Endodermal cell (in vitro differentiated cells): ENCODE results near the gene CNIH1. TPM values are rescaled to one million over a fixed set of nuclear protein-coding genes. Genes with fewer than 3 reads are reported as not detected.

Source experiments
- DNase-seq: peaks from one replicate; pipeline ENCODE4 v3.0.0-alpha.2; 2017
- H3K27ac ChIP-seq: 2 replicates; pipeline ENCODE4 v1.5.1; 2013; ENCODE audit warnings: mild to moderate bottlenecking, low read depth, low read length, moderate library complexity
- H3K27me3 ChIP-seq: 2 replicates; pipeline ENCODE4 v1.6.1; 2013; ENCODE audit warnings: mild to moderate bottlenecking, low read length, moderate library complexity; ENCODE audit not compliant: insufficient read depth, control insufficient read depth, poor library complexity, severe bottlenecking
- H3K36me3 ChIP-seq: 2 replicates; pipeline ENCODE4 v1.7.0; 2013; ENCODE audit warnings: mild to moderate bottlenecking, low read length, moderate library complexity; ENCODE audit not compliant: control insufficient read depth, insufficient read depth
- H3K4me1 ChIP-seq: one replicate; pipeline ENCODE4 v1.7.0; 2013; ENCODE audit warnings: low read length; ENCODE audit not compliant: control insufficient read depth, insufficient read depth
- H3K4me3 ChIP-seq: 2 replicates; pipeline ENCODE4 v1.5.1; 2013; ENCODE audit warnings: mild to moderate bottlenecking, low read length, moderate library complexity
- H3K9ac ChIP-seq: 2 replicates; pipeline ENCODE4 v1.6.1; 2013; ENCODE audit warnings: mild to moderate bottlenecking, low read length, moderate library complexity; ENCODE audit not compliant: poor library complexity, severe bottlenecking; ENCODE audit errors: extremely low read depth
- H3K9me3 ChIP-seq: 2 replicates; pipeline ENCODE4 v1.6.1; 2013; ENCODE audit warnings: mild to moderate bottlenecking, low read length, moderate library complexity; ENCODE audit not compliant: control insufficient read depth
- H3K27ac Mint-ChIP-seq: 2 replicates; pipeline ENCODE4 v1.8.0; 2020; ENCODE audit warnings: mixed read lengths
- H3K27me3 Mint-ChIP-seq: 2 replicates; pipeline ENCODE4 v1.8.0; 2021; ENCODE audit warnings: mild to moderate bottlenecking, mixed read lengths; ENCODE audit not compliant: insufficient read depth
- H3K36me3 Mint-ChIP-seq: 2 replicates; pipeline ENCODE4 v1.8.0; 2020; ENCODE audit warnings: low read depth, mixed read lengths
- H3K4me1 Mint-ChIP-seq: 2 replicates; pipeline ENCODE4 v1.8.0; 2020; ENCODE audit warnings: mixed read lengths
- H3K4me3 Mint-ChIP-seq: 2 replicates; pipeline ENCODE4 v1.8.0; 2020; ENCODE audit warnings: mild to moderate bottlenecking, moderate library complexity, mixed read lengths
- H3K9me3 Mint-ChIP-seq: 2 replicates; pipeline ENCODE4 v1.8.0; 2020; ENCODE audit warnings: mild to moderate bottlenecking, mixed read lengths
- CTCF ChIP-seq: fragments of 200-600 bp; sonication (generic); conservative IDR thresholded peaks from 2 replicates; pipeline ENCODE4 v1.5.0; 2021; ENCODE audit warnings: antibody characterized with exemption, mild to moderate bottlenecking
- WGBS, 2 experiments: methylation state at CpG; one replicate each; pipeline versions ENCODE4 v1.1.5 to v1.1.7; 2013; ENCODE audit warnings: missing lambda C conversion rate in 2 of 2, mixed read lengths in 1 of 2; ENCODE audit not compliant: insufficient coverage in 1 of 2, insufficient read length in 1 of 2; 5-methylcytosine and 5-hydroxymethylcytosine counted together
- total RNA-seq, 2 donors: library from RNA; stranded (reverse); fragmentation: NEBNext Ultra II Directional in 1 of 2; extraction: Animal tissue kit (Norgen Biotek cat#: 25700) in 1 of 2; gene quantifications; 2 replicates in 1 of 2; 3 replicates in 1 of 2; pipeline ENCODE4 v1.2.1, GENCODE V29; 2021

The CNIH1 gene
- total RNA-seq, 2 donors from 2014 or later = 77.9 to 82.7 TPM

- no peak overlapping the region for H3K4me3 Mint-ChIP-seq
- no peak overlapping the region for H3K27ac ChIP-seq
- WGBS, 2 experiments = 94 to 100% methylated on average over 1 to 3 of the region's 3 CpGs
Observed at GRCh38 chr14:54453252-54453651, 12.1 kb upstream of the CNIH1 start.

GRCh38 chr14:54451961-54452360 lies 10.8 kb upstream of the CNIH1 start:
- no peaks in the 10 kb centered on the region for H3K4me1 ChIP-seq
- no peak overlapping the region for H3K27ac ChIP-seq
- H3K4me1 Mint-ChIP-seq = no peaks in the 10 kb centered on the region

More at GRCh38 chr14:54453252-54453651, 12.1 kb upstream of the CNIH1 start:
- no peaks in the 10 kb centered on the region for H3K9me3 ChIP-seq
- Mint-ChIP-seq H3K4me1 (no peaks in the 10 kb centered on the region), H3K27ac (no peak overlapping the region), H3K9me3 (peaks cover under 1% of the 10 kb centered on the region), H3K36me3 (no peaks in the 10 kb centered on the region), H3K27me3 (peaks cover 5% of the 10 kb centered on the region)
- DNase-seq = no peak
- no peak overlapping the region for H3K9ac ChIP-seq
- no peak for TF ChIP-seq CTCF
- H3K36me3 ChIP-seq = no peaks in the 10 kb centered on the region
- no peaks in the 10 kb centered on the region for H3K4me1 ChIP-seq
- H3K4me3 ChIP-seq = no peak overlapping the region
- no peaks in the 10 kb centered on the region for H3K27me3 ChIP-seq

GRCh38 chr14:54451121-54451601 lies 10.0 kb upstream of the CNIH1 start:
- DNase-seq = no peak
- peaks cover 5% of the 10 kb centered on the region for H3K27me3 Mint-ChIP-seq
- Histone ChIP-seq H3K4me3 (no peak overlapping the region), H3K36me3 (no peaks in the 10 kb centered on the region), H3K9ac (no peak overlapping the region), H3K4me1 (no peaks in the 10 kb centered on the region), H3K27me3 (no peaks in the 10 kb centered on the region), H3K27ac (no peak overlapping the region), H3K9me3 (no peaks in the 10 kb centered on the region)
- 91 to 95% methylated on average over 4 to 7 of the region's 7 CpGs for WGBS, 2 experiments
- H3K9me3 Mint-ChIP-seq = no peaks in the 10 kb centered on the region
- H3K4me3 Mint-ChIP-seq = no peak overlapping the region
- no peaks in the 10 kb centered on the region for H3K4me1 Mint-ChIP-seq
- no peak overlapping the region for H3K27ac Mint-ChIP-seq
- no peak for TF ChIP-seq CTCF
- no peaks in the 10 kb centered on the region for H3K36me3 Mint-ChIP-seq

More at GRCh38 chr14:54451961-54452360, 10.8 kb upstream of the CNIH1 start:
- Histone ChIP-seq H3K36me3 (no peaks in the 10 kb centered on the region), H3K27me3 (no peaks in the 10 kb centered on the region), H3K9me3 (no peaks in the 10 kb centered on the region), H3K4me3 (no peak overlapping the region), H3K9ac (no peak overlapping the region)
- Mint-ChIP-seq H3K27ac (no peak overlapping the region), H3K4me3 (no peak overlapping the region), H3K36me3 (no peaks in the 10 kb centered on the region), H3K27me3 (peaks cover 5% of the 10 kb centered on the region), H3K9me3 (no peaks in the 10 kb centered on the region)
- WGBS, 2 experiments = 89 to 93% methylated on average over 3 of the region's 3 CpGs
- no peak for TF ChIP-seq CTCF
- no peak for DNase-seq
